Fibroblast of skin of back (primary cell): Measurements from ENCODE around the gene SEC23A.
"Not testable (repeated sequence)": the region's sequence is repeated elsewhere in the genome, so short reads cannot be mapped to it uniquely, and the experiment has no call there.

Source experiments
- DNase-seq: peaks from one replicate; pipeline ENCODE4 v3.0.0-alpha.2; 2013

SEC23A gene

DNA sequence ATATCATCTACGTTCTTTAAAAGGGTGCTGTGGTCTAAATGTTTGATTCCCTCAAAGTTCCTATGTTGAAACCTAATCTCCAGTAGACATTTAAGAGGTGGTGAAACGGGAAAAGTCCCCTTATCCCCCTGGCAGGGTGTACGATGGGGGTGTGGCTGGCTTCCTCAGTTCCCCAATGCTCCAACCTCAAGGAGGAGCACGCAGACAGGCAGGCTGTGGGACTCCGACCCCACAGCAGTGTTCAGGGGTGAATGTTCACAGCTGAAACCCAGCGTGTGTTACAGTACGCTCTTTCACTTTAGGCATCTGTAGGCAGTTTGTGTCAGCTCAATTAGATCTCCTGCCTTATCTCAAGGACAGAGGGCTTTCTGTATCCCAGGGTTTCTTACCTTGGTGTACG lies 73.2 kb downstream of the SEC23A start:
- no peak for DNase-seq

GRCh38 chr14:39028620-39029019 lies 74.4 kb downstream of the SEC23A start:
- DNase-seq, result no peak

DNA sequence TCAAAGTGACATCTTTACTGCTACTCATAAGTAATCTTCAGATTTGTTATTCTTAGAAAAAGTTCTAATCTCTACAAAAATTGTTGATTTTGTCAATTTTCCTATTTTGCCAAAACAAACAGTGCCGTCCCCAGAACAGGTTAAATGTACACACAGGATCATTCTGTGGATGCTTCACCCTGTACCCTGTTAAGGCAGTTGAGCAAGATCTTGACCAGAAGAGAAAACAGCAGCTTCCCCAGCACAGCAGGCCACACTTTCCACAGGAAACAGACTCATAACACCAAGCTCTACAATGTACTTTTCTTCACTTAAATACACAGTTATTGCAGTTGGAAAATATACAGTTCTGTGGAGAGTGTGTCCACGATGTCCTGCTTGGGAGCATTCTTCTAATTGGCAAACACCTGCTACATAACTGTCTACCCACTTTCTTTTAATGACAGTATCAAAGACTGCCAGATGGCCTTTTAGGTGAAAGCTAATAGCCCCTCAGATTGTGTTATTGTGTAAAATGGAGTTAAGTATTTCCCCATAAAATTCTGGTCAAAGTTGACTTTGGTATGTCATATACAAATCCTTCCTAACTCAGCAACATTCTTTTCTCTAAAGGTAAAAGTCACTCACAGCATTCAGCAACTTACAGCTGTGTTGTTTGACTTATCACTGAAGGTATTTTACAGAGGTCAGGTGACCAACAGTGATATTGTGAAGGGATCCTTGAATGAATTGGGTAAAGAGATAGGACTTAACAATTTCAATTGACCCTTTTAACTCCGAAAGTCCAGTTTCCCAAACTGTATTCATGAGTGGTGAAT lies 77.0 kb downstream of the SEC23A start:
- no peak for DNase-seq

- DNase-seq, result no peak
Measured at GRCh38 chr14:39025250-39025809, 77.7 kb downstream of the SEC23A start.

GRCh38 chr14:39023939-39024871 lies 78.8 kb downstream of the SEC23A start:
- no peak for DNase-seq

DNA sequence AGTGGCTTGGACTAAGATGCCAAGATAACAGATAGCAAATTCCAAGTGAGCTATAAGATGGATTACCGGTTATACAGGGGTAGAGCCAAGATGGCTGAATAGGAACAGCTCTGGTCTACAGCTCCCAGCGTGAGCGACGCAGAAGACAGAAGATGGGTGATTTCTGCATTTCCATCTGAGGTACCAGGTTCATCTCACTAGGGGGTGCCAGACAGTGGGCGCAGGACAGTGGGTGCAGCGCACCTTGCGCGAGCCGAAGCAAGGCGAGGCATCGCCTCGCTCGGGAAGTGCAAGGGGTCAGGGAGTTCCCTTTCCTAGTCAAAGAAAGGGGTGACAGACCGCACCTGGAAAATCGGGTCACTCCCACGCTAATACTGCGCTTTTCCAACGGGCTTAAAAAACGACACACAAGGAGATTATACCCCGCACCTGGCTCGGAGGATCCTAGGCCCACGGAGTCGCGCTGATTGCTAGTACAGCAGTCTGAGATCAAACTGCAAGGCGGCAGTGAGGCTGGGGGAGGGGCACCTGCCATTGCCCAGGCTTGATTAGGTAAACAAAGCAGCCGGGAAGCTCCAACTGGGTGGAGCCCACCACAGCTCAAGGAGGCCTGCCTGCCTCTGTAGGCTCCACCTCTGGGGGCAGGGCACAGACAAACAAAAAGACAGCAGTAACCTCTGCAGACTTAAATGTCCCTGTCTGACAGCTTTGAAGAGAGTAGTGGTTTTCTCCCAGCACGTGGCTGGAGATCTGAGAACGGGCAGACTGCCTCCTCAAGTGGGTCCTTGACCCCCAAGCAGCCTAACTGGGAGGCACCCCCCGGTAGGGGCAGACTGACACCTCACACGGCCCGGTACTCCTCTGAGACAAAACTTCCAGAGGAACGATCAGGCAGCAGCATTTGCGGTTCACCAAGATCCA lies 85.7 kb downstream of the SEC23A start:
- not testable (repeated sequence) for DNase-seq

DNA sequence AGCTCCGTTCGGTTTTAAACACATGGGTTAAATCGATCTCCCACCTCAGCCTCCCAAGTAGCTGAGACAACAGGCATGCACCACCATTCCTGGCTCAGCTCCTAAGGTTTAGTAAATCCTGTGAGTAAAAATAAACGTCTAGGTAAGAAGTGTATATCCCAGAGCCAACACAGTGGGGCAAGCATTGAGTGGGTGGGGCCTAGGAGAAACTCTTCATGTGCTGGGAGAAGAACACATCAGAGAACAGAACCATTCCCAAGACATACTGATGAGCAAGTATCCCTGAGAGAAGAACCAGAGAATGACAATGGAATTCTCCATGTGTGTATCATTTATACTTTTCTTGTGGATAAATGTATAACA lies 86.3 kb downstream of the SEC23A start:
- no peak for DNase-seq

DNA sequence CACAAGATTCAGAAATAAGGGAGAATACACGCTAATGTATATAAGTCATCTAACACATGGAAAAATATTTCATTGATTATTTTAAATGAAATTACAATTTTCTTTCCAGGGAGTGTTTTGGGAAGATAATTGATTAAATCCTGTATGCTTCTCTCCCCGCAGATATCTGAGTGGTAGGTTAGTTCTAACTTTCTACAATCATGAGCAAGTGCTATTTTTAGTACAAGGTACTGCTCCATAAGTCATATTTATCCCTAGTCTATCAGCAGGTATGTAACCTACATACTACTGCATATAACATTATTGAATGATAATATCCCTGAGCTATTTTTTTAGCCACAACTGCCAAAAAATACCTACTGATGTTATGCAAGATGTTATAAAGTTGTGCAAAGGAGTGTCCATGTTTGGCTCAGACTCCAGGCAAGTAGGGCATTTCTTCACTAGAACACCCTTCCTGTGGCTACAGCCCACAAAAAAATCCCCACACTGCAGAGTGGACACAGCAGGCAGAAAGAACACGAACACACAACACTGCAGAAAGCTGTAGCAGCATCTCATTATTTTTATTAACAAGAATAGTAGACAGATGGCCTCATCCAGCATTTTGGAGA lies 87.0 kb downstream of the SEC23A start:
- no peak for DNase-seq

DNA sequence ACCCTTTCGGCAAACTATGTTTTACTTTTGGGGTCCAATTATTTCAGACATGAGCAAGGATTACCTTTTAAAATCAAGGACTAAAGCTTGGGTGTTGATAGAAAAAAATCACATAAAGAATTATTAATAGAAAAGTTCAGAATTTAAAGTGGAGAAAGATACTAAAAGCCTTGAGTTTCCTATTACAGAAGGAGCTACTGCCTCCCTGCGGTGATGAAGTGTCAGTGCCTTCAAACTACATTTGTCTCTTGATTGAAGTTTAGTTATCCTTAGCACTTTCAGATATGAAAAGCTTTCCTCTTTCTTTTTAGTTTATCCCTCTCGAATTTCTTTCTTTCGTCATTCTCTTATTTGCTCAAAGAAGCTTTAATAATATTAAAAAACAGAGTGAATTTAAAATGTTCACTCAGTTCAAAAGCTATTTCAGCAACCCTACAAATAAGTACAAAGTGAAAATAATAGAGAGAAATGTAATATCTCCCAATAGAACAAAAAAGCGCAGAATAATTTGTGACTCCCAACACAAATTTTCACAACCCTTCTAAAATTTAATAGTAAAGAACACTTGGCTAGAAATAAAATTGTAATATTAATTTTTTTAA lies 87.6 kb downstream of the SEC23A start:
- peak; percentile 55 for DNase-seq

GRCh38 chr14:39014460-39014859 lies 88.6 kb downstream of the SEC23A start:
- DNase-seq, result no peak

DNA sequence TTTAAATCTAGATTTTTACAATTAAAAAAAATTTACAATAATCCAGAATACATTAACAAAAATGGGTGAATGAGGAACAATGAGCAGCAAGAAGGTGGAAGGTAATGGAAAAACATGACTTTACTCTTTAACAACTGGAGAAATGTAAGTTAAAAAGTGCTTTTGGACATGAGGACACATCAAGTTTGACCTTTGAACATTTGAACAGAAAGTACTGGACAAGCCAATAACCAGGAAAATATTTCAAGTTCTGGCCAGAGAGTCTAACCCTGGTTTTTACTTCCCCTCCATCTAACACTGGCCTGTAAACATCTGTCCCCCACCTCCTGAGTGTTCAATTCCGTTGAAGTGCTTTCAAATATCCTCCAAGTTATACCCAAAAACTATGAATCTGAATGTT lies 94.1 kb downstream of the SEC23A start:
- DNase-seq, result not testable (repeated sequence)

DNA sequence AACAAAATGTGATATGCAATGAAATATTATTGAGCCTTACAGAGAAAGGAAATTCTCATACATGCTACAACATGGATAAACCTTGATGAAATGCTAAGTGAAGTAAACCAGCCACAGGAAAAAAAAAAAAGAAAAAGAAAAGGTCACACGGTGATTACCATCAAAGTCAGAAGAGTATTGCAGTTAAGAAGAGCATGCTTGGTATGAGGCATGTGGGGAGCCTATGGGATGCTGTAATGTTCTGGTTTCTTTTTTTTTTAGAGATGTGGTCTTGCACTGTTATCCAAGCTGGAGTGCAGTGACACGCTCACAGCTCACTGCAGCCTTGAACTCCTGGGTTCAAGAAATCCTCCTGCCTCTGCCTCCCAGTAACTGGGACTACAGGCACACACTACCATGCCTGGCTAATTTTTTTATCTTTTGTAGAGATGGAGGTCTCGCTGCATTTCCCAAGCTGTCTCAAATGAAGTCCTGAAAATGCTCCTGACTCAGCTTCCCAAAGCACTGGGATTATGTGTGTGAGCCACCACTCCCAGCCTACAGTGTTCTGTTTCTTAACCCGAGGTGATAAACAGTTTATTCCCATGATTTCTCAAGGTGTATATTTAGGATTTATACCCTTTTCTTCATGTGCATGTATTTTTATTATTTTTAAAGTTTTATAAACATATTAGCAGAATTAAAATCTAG lies 96.2 kb downstream of the SEC23A start:
- DNase-seq, result peak; percentile 20

GRCh38 chr14:39005044-39005880 lies 97.8 kb downstream of the SEC23A start:
- DNase-seq, result no peak

- no peak for DNase-seq
Measured at GRCh38 chr14:38999949-39000348, 103.1 kb downstream of the SEC23A start.

DNA sequence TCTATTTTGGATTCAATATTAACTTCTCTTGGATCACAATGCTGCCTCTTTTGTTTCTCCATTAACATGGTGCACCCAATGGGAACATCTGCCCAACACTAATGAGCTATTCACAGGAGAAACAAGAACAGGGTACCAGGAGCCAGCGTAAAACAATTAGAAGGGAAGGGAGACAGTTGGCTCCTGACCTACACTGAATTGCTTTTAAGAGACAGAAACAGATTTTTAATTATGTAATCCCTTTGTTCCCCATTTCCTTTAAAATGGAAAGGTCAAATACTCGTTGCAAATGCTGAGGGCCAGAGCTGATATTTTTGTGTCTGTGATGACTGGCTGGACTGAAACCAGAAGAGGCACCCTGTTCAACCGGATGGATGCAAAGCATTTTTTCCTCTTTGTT lies 108.3 kb downstream of the SEC23A start:
- DNase-seq, result no peak

DNA sequence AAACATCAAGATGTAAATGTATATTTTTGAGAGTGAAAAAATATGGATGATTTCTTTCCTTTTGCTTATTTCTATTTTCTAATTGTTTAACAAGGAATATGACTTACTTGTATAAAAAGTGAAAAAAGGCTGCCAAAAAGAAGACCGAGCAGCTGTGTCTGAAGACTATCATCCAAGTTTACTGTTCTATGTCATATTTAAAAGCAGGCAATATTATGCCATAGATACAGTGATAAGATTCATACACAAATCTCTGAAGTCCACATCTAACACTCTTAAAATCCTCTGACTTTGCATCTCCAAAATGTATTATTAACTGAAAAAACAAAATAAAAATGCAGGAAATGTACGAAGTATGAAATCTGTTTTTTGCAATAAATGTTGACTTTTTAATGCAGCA lies 109.1 kb downstream of the SEC23A start:
- DNase-seq, result no peak

GRCh38 chr14:38992067-38992844 lies 110.8 kb downstream of the SEC23A start:
- no peak for DNase-seq

- DNase-seq, result no peak
Measured at GRCh38 chr14:38991299-38991698, 111.7 kb downstream of the SEC23A start.
